ENCODE results near the gene LTN1. TPM values are rescaled to one million over a fixed set of nuclear protein-coding genes. Genes with fewer than 3 reads are reported as not detected.
A peak's percentile ranks its signal among the peaks of the same experiment; 100 is the strongest.
"Not testable (repeated sequence)": the region's sequence is repeated elsewhere in the genome, so short reads cannot be mapped to it uniquely, and the experiment has no call there.

LTN1 gene
- polyA plus RNA-seq, 4 donors, result 3.0 to 21.1 (median 5.8) TPM

DNA sequence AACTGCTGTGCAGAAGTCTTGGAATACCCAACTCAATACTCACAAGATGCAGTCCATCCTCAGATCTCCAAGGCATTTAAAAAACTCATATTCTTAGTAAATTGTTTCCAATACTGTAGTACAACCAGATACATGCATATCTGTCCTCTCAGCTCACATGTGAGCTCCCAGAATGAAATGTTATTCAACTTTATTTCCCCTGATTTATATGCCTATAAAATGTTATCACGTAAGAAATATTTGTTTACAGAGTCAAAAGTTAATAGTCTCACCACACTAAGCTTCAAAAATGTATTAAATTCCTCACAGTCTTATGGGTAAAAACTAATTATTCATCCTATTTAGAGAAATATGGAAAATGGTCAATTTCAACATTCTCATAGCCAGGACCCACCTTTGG, 56.6 kb downstream of the LTN1 start:
- Histone ChIP-seq H3K36me3 (ENCODE audit: control insufficient read depth in 3 of 3, insufficient read depth in 2 of 3, low read depth in 1 of 3, low read length in 3 of 3) (peaks cover 5 to 20% (median 15%) of the 10 kb centered on the region in 3 donors), H3K27ac (ENCODE audit: low read depth in 1 of 3, low read length in 2 of 3) (no peak overlapping the region), H3K27me3 (ENCODE audit: control insufficient read depth in 3 of 3, insufficient read depth in 3 of 3, low read length in 3 of 3) (no peaks in the 10 kb centered on the region), H3K9me3 (ENCODE audit: control insufficient read depth in 2 of 2, insufficient read depth in 1 of 2, low read depth in 1 of 2, low read length in 1 of 2) (no peaks in the 10 kb centered on the region), H3K4me3 (ENCODE audit: low read depth in 1 of 3, low read length in 3 of 3) (no peak overlapping the region), H3K4me1 (ENCODE audit: control insufficient read depth in 3 of 3, insufficient read depth in 2 of 3, low read depth in 1 of 3, low read length in 2 of 3) (no peaks in the 10 kb centered on the region)
- FAIRE-seq (no peak), DNase-seq (no peak)
- 30 to 64% (median 53%) methylated on average over 1 of the region's 1 CpG for WGBS, 3 donors

DNA sequence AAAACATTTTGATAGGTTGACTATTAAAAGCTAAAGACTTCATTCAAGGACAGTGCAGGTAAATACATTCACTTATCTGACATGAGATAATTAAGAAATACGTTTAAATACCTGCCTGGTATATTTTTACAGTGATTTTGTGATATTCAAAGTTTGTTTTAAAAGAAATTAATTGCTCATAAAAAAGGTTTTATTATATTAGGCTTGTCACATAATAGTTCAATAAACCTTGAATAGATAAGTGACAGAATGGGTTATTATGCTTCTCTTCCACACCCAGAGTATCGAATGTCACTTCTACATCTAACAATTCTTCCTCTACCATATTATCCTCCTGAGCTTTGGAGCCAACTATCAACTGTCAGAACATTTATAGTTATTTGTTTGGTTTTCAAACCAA, 60.0 kb downstream of the LTN1 start:
- peaks cover 6 to 17% (median 16%) of the 10 kb centered on the region in 3 donors for H3K36me3 ChIP-seq (ENCODE audit: control insufficient read depth in 3 of 3, insufficient read depth in 2 of 3, low read depth in 1 of 3, low read length in 3 of 3)
- H3K27ac ChIP-seq (ENCODE audit: low read depth in 1 of 3, low read length in 2 of 3), result no peak overlapping the region
- H3K4me1 ChIP-seq (ENCODE audit: control insufficient read depth in 3 of 3, insufficient read depth in 2 of 3, low read depth in 1 of 3, low read length in 2 of 3), result no peaks in the 10 kb centered on the region
- FAIRE-seq, result no peak
- 26 to 64% (median 30%) methylated on average over 2 of the region's 2 CpGs for WGBS, 3 donors
- no peaks in the 10 kb centered on the region for H3K27me3 ChIP-seq (ENCODE audit: control insufficient read depth in 3 of 3, insufficient read depth in 3 of 3, low read length in 3 of 3)
- H3K4me3 ChIP-seq (ENCODE audit: low read depth in 1 of 3, low read length in 3 of 3), result no peak overlapping the region
- peak in 1 of 2 donors; percentile 11 for DNase-seq
- H3K9me3 ChIP-seq (ENCODE audit: control insufficient read depth in 2 of 2, insufficient read depth in 1 of 2, low read depth in 1 of 2, low read length in 1 of 2), result no peaks in the 10 kb centered on the region

DNA sequence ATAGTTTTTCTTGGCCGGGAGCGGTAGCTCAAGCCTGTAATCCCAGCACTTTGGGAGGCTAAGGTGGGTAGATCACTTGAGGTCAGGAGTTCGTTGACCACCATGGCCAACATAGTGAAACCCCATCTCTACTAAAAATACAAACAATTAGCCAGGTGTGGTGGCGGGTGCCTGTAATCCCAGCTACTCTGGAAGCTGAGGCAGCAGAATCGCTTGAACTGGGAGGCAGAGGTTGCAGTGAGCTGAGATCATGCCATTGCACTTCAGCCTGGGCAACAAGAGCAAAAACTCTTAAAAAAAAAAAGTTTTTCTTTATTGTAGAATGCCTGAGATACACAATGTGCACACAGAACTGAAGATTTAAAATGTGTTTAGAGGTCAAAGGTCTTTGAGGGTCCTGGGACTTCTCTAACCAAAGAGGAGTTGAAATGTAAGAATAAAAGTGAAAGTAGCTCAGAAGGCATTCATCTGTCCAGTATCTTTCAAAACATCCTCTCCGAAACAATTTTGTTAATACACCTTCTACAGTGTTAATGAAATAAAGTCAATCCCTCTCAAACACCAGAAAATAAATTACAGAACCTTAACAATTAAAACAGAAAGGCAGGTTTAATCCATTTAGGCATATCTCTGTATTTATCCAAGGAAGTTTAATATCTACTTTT, 60.8 kb downstream of the LTN1 start:
- DNase-seq; FAIRE-seq; H3K27me3 ChIP-seq (ENCODE audit: control insufficient read depth in 3 of 3, insufficient read depth in 3 of 3, low read length in 3 of 3); H3K9me3 ChIP-seq (ENCODE audit: control insufficient read depth in 2 of 2, insufficient read depth in 1 of 2, low read depth in 1 of 2, low read length in 1 of 2); H3K4me1 ChIP-seq (ENCODE audit: control insufficient read depth in 3 of 3, insufficient read depth in 2 of 3, low read depth in 1 of 3, low read length in 2 of 3); H3K27ac ChIP-seq (ENCODE audit: low read depth in 1 of 3, low read length in 2 of 3); H3K4me3 ChIP-seq (ENCODE audit: low read depth in 1 of 3, low read length in 3 of 3): not testable (repeated sequence)
- WGBS, 3 donors, result 93 to 96% (median 95%) methylated on average over 6 of the region's 6 CpGs
- peaks cover 6 to 19% (median 16%) of the 10 kb centered on the region in 3 donors for H3K36me3 ChIP-seq (ENCODE audit: control insufficient read depth in 3 of 3, insufficient read depth in 2 of 3, low read depth in 1 of 3, low read length in 3 of 3)

GRCh38 chr21:28928578-28929420, 63.9 kb downstream of the LTN1 start:
- peaks cover 2 to 11% (median 2%) of the 10 kb centered on the region in 3 donors for H3K36me3 ChIP-seq (ENCODE audit: control insufficient read depth in 3 of 3, insufficient read depth in 2 of 3, low read depth in 1 of 3, low read length in 3 of 3)
- H3K27me3 ChIP-seq (ENCODE audit: control insufficient read depth in 3 of 3, insufficient read depth in 3 of 3, low read length in 3 of 3), result no peaks in the 10 kb centered on the region
- no peaks in the 10 kb centered on the region for H3K4me1 ChIP-seq (ENCODE audit: control insufficient read depth in 3 of 3, insufficient read depth in 2 of 3, low read depth in 1 of 3, low read length in 2 of 3)
- WGBS, 3 donors, result 82 to 91% (median 89%) methylated on average over 3 of the region's 3 CpGs
- DNase-seq (no peak), FAIRE-seq (no peak)
- H3K4me3 ChIP-seq (ENCODE audit: low read depth in 1 of 3, low read length in 3 of 3), result no peak overlapping the region
- no peak overlapping the region for H3K27ac ChIP-seq (ENCODE audit: low read depth in 1 of 3, low read length in 2 of 3)
- no peaks in the 10 kb centered on the region for H3K9me3 ChIP-seq (ENCODE audit: control insufficient read depth in 2 of 2, insufficient read depth in 1 of 2, low read depth in 1 of 2, low read length in 1 of 2)

- no peak for FAIRE-seq
- H3K36me3 ChIP-seq (ENCODE audit: control insufficient read depth in 3 of 3, insufficient read depth in 2 of 3, low read depth in 1 of 3, low read length in 3 of 3), result peaks cover 2 to 10% (median 2%) of the 10 kb centered on the region in 3 donors
Observed at GRCh38 chr21:28927130-28927529, 65.5 kb downstream of the LTN1 start.

GRCh38 chr21:28923439-28923975, 69.2 kb downstream of the LTN1 start:
- H3K27me3 ChIP-seq (ENCODE audit: control insufficient read depth in 3 of 3, insufficient read depth in 3 of 3, low read length in 3 of 3), result no peaks in the 10 kb centered on the region
- no peak overlapping the region for H3K27ac ChIP-seq (ENCODE audit: low read depth in 1 of 3, low read length in 2 of 3)
- FAIRE-seq, result no peak
- H3K36me3 ChIP-seq (ENCODE audit: control insufficient read depth in 3 of 3, insufficient read depth in 2 of 3, low read depth in 1 of 3, low read length in 3 of 3), result peaks cover 0 to 6% (median 2%) of the 10 kb centered on the region in 3 donors
- no peak overlapping the region for H3K4me3 ChIP-seq (ENCODE audit: low read depth in 1 of 3, low read length in 3 of 3)
- H3K9me3 ChIP-seq (ENCODE audit: control insufficient read depth in 2 of 2, insufficient read depth in 1 of 2, low read depth in 1 of 2, low read length in 1 of 2), result no peaks in the 10 kb centered on the region
- H3K4me1 ChIP-seq (ENCODE audit: control insufficient read depth in 3 of 3, insufficient read depth in 2 of 3, low read depth in 1 of 3, low read length in 2 of 3), result no peaks in the 10 kb centered on the region
- DNase-seq, result no peak

More at GRCh38 chr21:28927130-28927529, 65.5 kb downstream of the LTN1 start:
- WGBS, 3 donors, result 87 to 94% (median 90%) methylated on average over 1 of the region's 1 CpG
- DNase-seq, result no peak
- Histone ChIP-seq H3K27me3 (ENCODE audit: control insufficient read depth in 3 of 3, insufficient read depth in 3 of 3, low read length in 3 of 3) (no peaks in the 10 kb centered on the region), H3K27ac (ENCODE audit: low read depth in 1 of 3, low read length in 2 of 3) (no peak overlapping the region), H3K4me1 (ENCODE audit: control insufficient read depth in 3 of 3, insufficient read depth in 2 of 3, low read depth in 1 of 3, low read length in 2 of 3) (no peaks in the 10 kb centered on the region), H3K4me3 (ENCODE audit: low read depth in 1 of 3, low read length in 3 of 3) (no peak overlapping the region), H3K9me3 (ENCODE audit: control insufficient read depth in 2 of 2, insufficient read depth in 1 of 2, low read depth in 1 of 2, low read length in 1 of 2) (no peaks in the 10 kb centered on the region)

- FAIRE-seq, result no peak
- WGBS, 3 donors, result 92 to 99% (median 94%) methylated on average over 7 of the region's 7 CpGs
- peaks cover 0 to 3% (median 2%) of the 10 kb centered on the region in 3 donors for H3K36me3 ChIP-seq (ENCODE audit: control insufficient read depth in 3 of 3, insufficient read depth in 2 of 3, low read depth in 1 of 3, low read length in 3 of 3)
- no peaks in the 10 kb centered on the region for H3K27me3 ChIP-seq (ENCODE audit: control insufficient read depth in 3 of 3, insufficient read depth in 3 of 3, low read length in 3 of 3)
- H3K4me3 ChIP-seq (ENCODE audit: low read depth in 1 of 3, low read length in 3 of 3), result no peak overlapping the region
- H3K4me1 ChIP-seq (ENCODE audit: control insufficient read depth in 3 of 3, insufficient read depth in 2 of 3, low read depth in 1 of 3, low read length in 2 of 3), result no peaks in the 10 kb centered on the region
- H3K9me3 ChIP-seq (ENCODE audit: control insufficient read depth in 2 of 2, insufficient read depth in 1 of 2, low read depth in 1 of 2, low read length in 1 of 2), result no peaks in the 10 kb centered on the region
- H3K27ac ChIP-seq (ENCODE audit: low read depth in 1 of 3, low read length in 2 of 3), result no peak overlapping the region
- DNase-seq, result no peak
Observed at GRCh38 chr21:28922368-28922767, 70.3 kb downstream of the LTN1 start.

GRCh38 chr21:28916150-28916893, 76.4 kb downstream of the LTN1 start:
- Histone ChIP-seq H3K4me1 (ENCODE audit: control insufficient read depth in 3 of 3, insufficient read depth in 2 of 3, low read depth in 1 of 3, low read length in 2 of 3) (no peaks in the 10 kb centered on the region), H3K27ac (ENCODE audit: low read depth in 1 of 3, low read length in 2 of 3) (no peak overlapping the region), H3K4me3 (ENCODE audit: low read depth in 1 of 3, low read length in 3 of 3) (no peak overlapping the region), H3K36me3 (ENCODE audit: control insufficient read depth in 3 of 3, insufficient read depth in 2 of 3, low read depth in 1 of 3, low read length in 3 of 3) (no peaks in the 10 kb centered on the region), H3K27me3 (ENCODE audit: control insufficient read depth in 3 of 3, insufficient read depth in 3 of 3, low read length in 3 of 3) (no peaks in the 10 kb centered on the region), H3K9me3 (ENCODE audit: control insufficient read depth in 2 of 2, insufficient read depth in 1 of 2, low read depth in 1 of 2, low read length in 1 of 2) (no peaks in the 10 kb centered on the region)
- DNase-seq (no peak), FAIRE-seq (no peak)
- WGBS, 3 donors, result 87 to 95% (median 94%) methylated on average over 4 of the region's 4 CpGs

Measured in small intestine (tissue), 7 donors.